Panc1 (cell line): Measurements from ENCODE around the gene SHISA4. TPM values are rescaled to one million over a fixed set of nuclear protein-coding genes. Genes with fewer than 3 reads are reported as not detected.

Source experiments
- ATAC-seq: fragments of 200-7000 bp; cut with Tn5 transposase; 2 replicates; pipeline ENCODE4 v1.9.1; 2020; ENCODE audit warnings: mild to moderate bottlenecking, moderate library complexity
- BruUV-seq: library from RNA; stranded (reverse); fragments of 400-500 nt; replicated peaks from 2 replicates; lab custom pipeline; 2021; lab: Mats Ljungman, UMichigan
- CTCF ChIA-PET: fragments of 300-600 bp; sonication (Branson Sonifier 250); formaldehyde crosslinking; loops from one replicate; lab custom pipeline; 2022; ENCODE audit warnings: antibody characterized with exemption; lab: Charles Lee
- POLR2A ChIA-PET: fragments of 300-600 bp; sonication (Branson Sonifier 250); formaldehyde crosslinking; loops from one replicate; lab custom pipeline; 2022; ENCODE audit warnings: antibody characterized with exemption; lab: Charles Lee
- DNase-seq: peaks from one replicate; pipeline ENCODE4 v3.0.0-alpha.2; 2010; ENCODE audit warnings: low read depth, low spot score
- H3K27ac ChIP-seq: 2 replicates; pipeline ENCODE4 v1.5.1; 2011; ENCODE audit warnings: mild to moderate bottlenecking, low read length, inconsistent platforms
- H3K27me3 ChIP-seq: fragments of 200-500 bp; sonication (Bioruptor generic); 2 replicates; pipeline ENCODE4 v1.6.0; 2014; ENCODE audit warnings: low read length, inconsistent platforms; ENCODE audit not compliant: control insufficient read depth, insufficient read depth
- H3K36me3 ChIP-seq: fragments of 200-500 bp; sonication (Bioruptor generic); 2 replicates; pipeline ENCODE4 v1.5.1; 2014; ENCODE audit warnings: inconsistent platforms, mild to moderate bottlenecking, low read length, moderate library complexity; ENCODE audit not compliant: control insufficient read depth, insufficient read depth
- H3K4me1 ChIP-seq: 2 replicates; pipeline ENCODE4 v1.5.1; 2011; ENCODE audit warnings: inconsistent platforms, mild to moderate bottlenecking, low read length, moderate library complexity; ENCODE audit not compliant: control insufficient read depth, insufficient read depth
- H3K4me3 ChIP-seq, 2 experiments: 2 replicates each; pipeline ENCODE4 v1.5.1; 2011 to 2012; ENCODE audit warnings: low read depth in 2 of 2, low read length in 2 of 2, mild to moderate bottlenecking in 2 of 2, inconsistent platforms in 1 of 2, moderate library complexity in 1 of 2
- H3K9me3 ChIP-seq: fragments of 200-500 bp; sonication (Bioruptor generic); 2 replicates; pipeline ENCODE4 v1.5.1; 2014; ENCODE audit warnings: low read depth, mild to moderate bottlenecking, inconsistent platforms, low read length, moderate library complexity; ENCODE audit not compliant: control insufficient read depth, insufficient read depth
- POLR2AphosphoS5 ChIP-seq: IDR thresholded peaks from 2 replicates; pipeline ENCODE4 v1.6.1; 2012; ENCODE audit warnings: mild to moderate bottlenecking, low read depth, low read length, moderate library complexity
- SIN3A ChIP-seq: IDR thresholded peaks from 2 replicates; pipeline ENCODE4 v1.6.1; 2012; ENCODE audit warnings: low read depth, mild to moderate bottlenecking, low read length, moderate library complexity, borderline replicate concordance; ENCODE audit not compliant: insufficient read depth
- TCF7L2 ChIP-seq: IDR thresholded peaks from 2 replicates; pipeline ENCODE4 v1.6.1; 2011; ENCODE audit warnings: mild to moderate bottlenecking, low read depth, low read length, inconsistent platforms
- in situ Hi-C: cut with HindIII; loops from 2 replicates; pipeline ENCODE4 v1.10.0; 2016; ENCODE audit warnings: low sequenced_read_pairs, low pct_unique_long_range_greater_than_20kb
- intact Hi-C: fragments of 100-400 bp; cut with micrococcal nuclease; formaldehyde crosslinking; loops from one replicate; pipeline ENCODE4 v1.10.0; 2022; ENCODE audit not compliant: unreplicated experiment
- total RNA-seq: library from RNA; stranded (reverse); gene quantifications from one replicate; pipeline ENCODE4 v1.2.1, GENCODE V29; 2021; ENCODE audit not compliant: unreplicated experiment
- TF ChIP-seq, protein P1 (sequence below): fragments of 450-650 bp; IDR thresholded peaks from 2 replicates; pipeline ENCODE4 v1.5.1; 2017; ENCODE audit warnings: mild to moderate bottlenecking

Gene SHISA4
- total RNA-seq, 1 experiment from 2014 or later, result 38.2 TPM

GRCh38 chr1:201842472-201843027, 46.1 kb upstream of the SHISA4 start:
- no peaks in the 10 kb centered on the region for H3K36me3 ChIP-seq
- TF ChIP-seq POLR2AphosphoS5 (no peak), TCF7L2 (no peak)
- TF ChIP-seq, protein P1, sequence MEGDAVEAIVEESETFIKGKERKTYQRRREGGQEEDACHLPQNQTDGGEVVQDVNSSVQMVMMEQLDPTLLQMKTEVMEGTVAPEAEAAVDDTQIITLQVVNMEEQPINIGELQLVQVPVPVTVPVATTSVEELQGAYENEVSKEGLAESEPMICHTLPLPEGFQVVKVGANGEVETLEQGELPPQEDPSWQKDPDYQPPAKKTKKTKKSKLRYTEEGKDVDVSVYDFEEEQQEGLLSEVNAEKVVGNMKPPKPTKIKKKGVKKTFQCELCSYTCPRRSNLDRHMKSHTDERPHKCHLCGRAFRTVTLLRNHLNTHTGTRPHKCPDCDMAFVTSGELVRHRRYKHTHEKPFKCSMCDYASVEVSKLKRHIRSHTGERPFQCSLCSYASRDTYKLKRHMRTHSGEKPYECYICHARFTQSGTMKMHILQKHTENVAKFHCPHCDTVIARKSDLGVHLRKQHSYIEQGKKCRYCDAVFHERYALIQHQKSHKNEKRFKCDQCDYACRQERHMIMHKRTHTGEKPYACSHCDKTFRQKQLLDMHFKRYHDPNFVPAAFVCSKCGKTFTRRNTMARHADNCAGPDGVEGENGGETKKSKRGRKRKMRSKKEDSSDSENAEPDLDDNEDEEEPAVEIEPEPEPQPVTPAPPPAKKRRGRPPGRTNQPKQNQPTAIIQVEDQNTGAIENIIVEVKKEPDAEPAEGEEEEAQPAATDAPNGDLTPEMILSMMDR, result no peak
- no peaks in the 10 kb centered on the region for H3K27me3 ChIP-seq
- no peak for ATAC-seq
- POLR2A ChIA-PET, result interaction anchor here (0.6 kb wide), 1 partner anchor 19 kb away, joined by 3 read pairs; no protein-coding TSS in a partner anchor
- no peak overlapping the region for H3K27ac ChIP-seq
- H3K4me3 ChIP-seq, result no peak overlapping the region
- intact Hi-C loops (no loop called here), in situ Hi-C loops (no loop called here)
- DNase-seq, result no peak
- BruUV-seq, result no TSS peak
- CTCF ChIA-PET, result interaction anchor here (0.7 kb wide), 1 partner anchor 131 kb away, joined by 3 read pairs; no protein-coding TSS in a partner anchor
- no peaks in the 10 kb centered on the region for H3K9me3 ChIP-seq
- H3K4me1 ChIP-seq, result no peaks in the 10 kb centered on the region

GRCh38 chr1:201845331-201846083, 43.2 kb upstream of the SHISA4 start:
- no peak for TF ChIP-seq POLR2AphosphoS5
- Histone ChIP-seq H3K4me1 (no peaks in the 10 kb centered on the region), H3K27me3 (no peaks in the 10 kb centered on the region), H3K4me3 (no peak overlapping the region), H3K36me3 (peaks cover 13% of the 10 kb centered on the region; the same call in 1 of the 2 replicates), H3K9me3 (no peaks in the 10 kb centered on the region), H3K27ac (no peak overlapping the region)
- POLR2A ChIA-PET, result interaction anchor here (0.7 kb wide), 2 partner anchors 23 to 246 kb away, joined by 4 to 10 read pairs; no protein-coding TSS in a partner anchor
- intact Hi-C loops (no loop called here), in situ Hi-C loops (no loop called here)
- CTCF ChIA-PET, result interaction anchor here (0.5 kb wide), 1 partner anchor 277 kb away, joined by 3 read pairs; the partner anchor contains the start of gene GPR37L1
- DNase-seq (no peak), ATAC-seq (peak; percentile 68; the same call in 1 of the 2 replicates)
- no TSS peak for BruUV-seq

- DNase-seq (no peak), ATAC-seq (no peak)
- no peak for TF ChIP-seq TCF7L2
- TF ChIP-seq POLR2AphosphoS5, result no peak
- TF ChIP-seq, protein P1, result no peak
- no peak for TF ChIP-seq SIN3A
- no TSS peak for BruUV-seq
- Histone ChIP-seq H3K27me3 (no peaks in the 10 kb centered on the region), H3K36me3 (peaks cover 26% of the 10 kb centered on the region), H3K4me3 (no peak overlapping the region), H3K4me1 (no peaks in the 10 kb centered on the region), H3K27ac (no peak overlapping the region), H3K9me3 (no peaks in the 10 kb centered on the region)
- intact Hi-C loops, result no loop called here
- POLR2A ChIA-PET, result no interaction called here
- CTCF ChIA-PET, result no interaction called here
- in situ Hi-C loops, result no loop called here
These were observed 41.5 kb upstream of the SHISA4 start for GRCh38 chr1:201847150-201847549.
